HEK293 (cell line): ENCODE data around the gene SLC16A5.

Experiments
- HOXC10 ChIP-seq: sonication (generic); formaldehyde crosslinking; IDR thresholded peaks from 2 replicates; pipeline ENCODE4 v1.8.1; 2023; ENCODE audit warnings: mild to moderate bottlenecking, missing genetic modification reagents
- KLF10 ChIP-seq: fragments of 450-650 bp; IDR thresholded peaks from 2 replicates; pipeline ENCODE4 v1.5.1; 2018; ENCODE audit warnings: missing biosample characterization, mild to moderate bottlenecking, missing genetic modification characterization
- KLF7 ChIP-seq: fragments of 450-650 bp; formaldehyde crosslinking; IDR thresholded peaks from 2 replicates; pipeline ENCODE4 v1.5.1; 2016; ENCODE audit warnings: missing biosample characterization, missing genetic modification characterization, borderline replicate concordance
- KLF8 ChIP-seq: fragments of 450-650 bp; formaldehyde crosslinking; IDR thresholded peaks from 2 replicates; pipeline ENCODE4 v1.5.1; 2016; ENCODE audit warnings: missing biosample characterization, missing genetic modification characterization
- KLF9 ChIP-seq: fragments of 450-650 bp; formaldehyde crosslinking; IDR thresholded peaks from 2 replicates; pipeline ENCODE4 v1.5.1; 2016; ENCODE audit warnings: missing biosample characterization, missing genetic modification characterization, low read depth
- ZFP3 ChIP-seq: fragments of 450-650 bp; formaldehyde crosslinking; IDR thresholded peaks from 2 replicates; pipeline ENCODE4 v1.5.1; 2016; ENCODE audit warnings: low read depth, missing biosample characterization, missing genetic modification characterization
- ZNF114 ChIP-seq: fragments of 450-650 bp; formaldehyde crosslinking; IDR thresholded peaks from 2 replicates; pipeline ENCODE4 v1.5.0; 2017; ENCODE audit warnings: missing biosample characterization, missing genetic modification characterization
- ZNF121 ChIP-seq: fragments of 450-650 bp; formaldehyde crosslinking; IDR thresholded peaks from 2 replicates; pipeline ENCODE4 v1.5.1; 2016; ENCODE audit warnings: missing biosample characterization, missing genetic modification characterization
- ZNF184 ChIP-seq: fragments of 450-650 bp; IDR thresholded peaks from 2 replicates; pipeline ENCODE4 v1.5.1; 2018; ENCODE audit warnings: missing biosample characterization, mild to moderate bottlenecking, missing genetic modification characterization
- ZNF211 ChIP-seq: fragments of 450-650 bp; formaldehyde crosslinking; IDR thresholded peaks from 2 replicates; pipeline ENCODE4 v1.5.1; 2016; ENCODE audit warnings: low read depth, missing biosample characterization, missing genetic modification characterization
- ZNF266 ChIP-seq: fragments of 450-650 bp; formaldehyde crosslinking; IDR thresholded peaks from 2 replicates; pipeline ENCODE4 v1.5.1; 2016; ENCODE audit warnings: missing biosample characterization, missing genetic modification characterization, low read depth
- ZNF292 ChIP-seq: fragments of 450-650 bp; formaldehyde crosslinking; IDR thresholded peaks from 2 replicates; pipeline ENCODE4 v1.5.1; 2016; ENCODE audit warnings: low read depth, missing biosample characterization, missing genetic modification characterization, borderline replicate concordance
- ZNF311 ChIP-seq: fragments of 450-650 bp; formaldehyde crosslinking; IDR thresholded peaks from 2 replicates; pipeline ENCODE4 v1.5.1; 2017; ENCODE audit warnings: missing biosample characterization, missing genetic modification characterization, borderline replicate concordance
- ZNF354C ChIP-seq: fragments of 450-650 bp; formaldehyde crosslinking; IDR thresholded peaks from 2 replicates; pipeline ENCODE4 v1.5.1; 2016; ENCODE audit warnings: missing biosample characterization, missing genetic modification characterization, low read depth, borderline replicate concordance
- ZNF394 ChIP-seq: fragments of 450-650 bp; formaldehyde crosslinking; IDR thresholded peaks from 2 replicates; pipeline ENCODE4 v1.5.1; 2016; ENCODE audit warnings: missing biosample characterization, missing genetic modification characterization, mild to moderate bottlenecking, moderate library complexity, borderline replicate concordance
- ZNF626 ChIP-seq: fragments of 450-650 bp; sonication (Bioruptor Pico); formaldehyde crosslinking; IDR thresholded peaks from 2 replicates; pipeline ENCODE4 v1.5.1; 2018; ENCODE audit warnings: missing biosample characterization, missing genetic modification characterization, inconsistent platforms
- ZNF629 ChIP-seq: fragments of 450-650 bp; formaldehyde crosslinking; IDR thresholded peaks from 2 replicates; pipeline ENCODE4 v1.5.1; 2017; ENCODE audit warnings: missing biosample characterization, missing genetic modification characterization
- ZNF654 ChIP-seq: fragments of 450-650 bp; formaldehyde crosslinking; IDR thresholded peaks from 2 replicates; pipeline ENCODE4 v1.5.1; 2016; ENCODE audit warnings: low read depth, missing biosample characterization, missing genetic modification characterization
- ZNF660 ChIP-seq: fragments of 450-650 bp; IDR thresholded peaks from 2 replicates; pipeline ENCODE4 v1.5.1; 2018; ENCODE audit warnings: missing biosample characterization, mild to moderate bottlenecking, missing genetic modification characterization
- ZNF670 ChIP-seq: fragments of 450-650 bp; formaldehyde crosslinking; IDR thresholded peaks from 2 replicates; pipeline ENCODE4 v1.5.1; 2016; ENCODE audit warnings: missing biosample characterization, missing genetic modification characterization, low read depth
- ZNF776 ChIP-seq: fragments of 450-650 bp; formaldehyde crosslinking; IDR thresholded peaks from 2 replicates; pipeline ENCODE4 v1.5.0; 2017; ENCODE audit warnings: missing biosample characterization, missing genetic modification characterization, borderline replicate concordance
- ZNF792 ChIP-seq: fragments of 450-650 bp; formaldehyde crosslinking; IDR thresholded peaks from 2 replicates; pipeline ENCODE4 v1.5.1; 2016; ENCODE audit warnings: missing biosample characterization, missing genetic modification characterization
- ZNF837 ChIP-seq: fragments of 450-650 bp; formaldehyde crosslinking; IDR thresholded peaks from 2 replicates; pipeline ENCODE4 v1.5.1; 2016; ENCODE audit warnings: missing biosample characterization, missing genetic modification characterization
- TF ChIP-seq, protein P1 (sequence below): sonication (generic); formaldehyde crosslinking; IDR thresholded peaks from 2 replicates; pipeline ENCODE4 v1.8.1; 2022; ENCODE audit warnings: mild to moderate bottlenecking, moderate library complexity, missing genetic modification reagents
- TF ChIP-seq, protein P2 (sequence below): fragments of 450-650 bp; formaldehyde crosslinking; IDR thresholded peaks from 2 replicates; pipeline ENCODE4 v1.5.1; 2017; ENCODE audit warnings: missing biosample characterization, missing genetic modification characterization
- TF ChIP-seq, protein P3 (sequence below): fragments of 450-650 bp; formaldehyde crosslinking; IDR thresholded peaks from 2 replicates; pipeline ENCODE4 v1.5.1; 2017; ENCODE audit warnings: missing biosample characterization, missing genetic modification characterization
- TF ChIP-seq, protein P4 (sequence below): fragments of 450-650 bp; formaldehyde crosslinking; IDR thresholded peaks from 2 replicates; pipeline ENCODE4 v1.5.1; 2016; ENCODE audit warnings: missing biosample characterization, missing genetic modification characterization
- TF ChIP-seq, protein P5 (sequence below): fragments of 450-650 bp; formaldehyde crosslinking; IDR thresholded peaks from 2 replicates; pipeline ENCODE4 v1.5.1; 2016; ENCODE audit warnings: missing biosample characterization, missing genetic modification characterization
- TF ChIP-seq, protein P6 (sequence below): fragments of 450-650 bp; formaldehyde crosslinking; IDR thresholded peaks from 2 replicates; pipeline ENCODE4 v1.5.1; 2016; ENCODE audit warnings: missing biosample characterization, missing genetic modification characterization

Gene SLC16A5

DNA sequence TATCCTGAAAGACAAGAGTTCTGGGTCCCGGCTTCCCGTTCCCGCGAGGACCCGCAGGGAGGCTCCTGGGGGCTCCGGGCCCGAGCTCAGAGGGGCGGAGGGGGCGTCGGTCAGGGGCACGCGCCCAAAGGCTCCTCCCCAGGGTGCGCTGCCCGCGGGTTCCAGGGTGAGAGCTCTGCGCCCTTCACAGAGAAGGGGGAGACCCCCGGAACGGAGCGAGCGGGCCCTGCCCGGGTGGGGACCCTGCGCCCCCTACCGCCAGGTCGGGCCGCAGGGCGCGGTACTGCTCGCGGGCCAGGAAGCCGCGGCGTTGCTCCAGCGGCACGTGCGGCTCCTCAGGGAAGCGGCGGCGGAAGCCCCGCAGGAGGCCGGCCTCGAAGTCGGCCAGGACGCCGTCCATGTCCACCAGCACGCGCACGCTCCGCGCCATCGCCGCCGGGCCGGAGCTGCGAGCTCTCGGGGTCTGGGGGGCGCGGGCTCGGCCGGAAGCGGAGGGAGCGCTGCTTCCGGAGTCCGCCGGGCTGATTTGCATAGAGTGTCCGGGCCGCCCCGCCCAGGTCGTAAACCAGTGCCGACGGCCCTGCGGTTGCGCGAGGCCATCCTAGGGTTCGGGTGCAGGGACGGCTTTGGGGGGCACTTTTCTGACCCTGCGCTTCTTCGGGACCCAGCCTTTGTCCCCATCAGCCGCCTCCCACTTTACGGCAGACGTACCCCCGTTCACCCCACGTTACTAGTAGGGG, 43.7 kb downstream of the SLC16A5 start, which contains the start of gene NT5C (continued):
- TF ChIP-seq, protein P1, sequence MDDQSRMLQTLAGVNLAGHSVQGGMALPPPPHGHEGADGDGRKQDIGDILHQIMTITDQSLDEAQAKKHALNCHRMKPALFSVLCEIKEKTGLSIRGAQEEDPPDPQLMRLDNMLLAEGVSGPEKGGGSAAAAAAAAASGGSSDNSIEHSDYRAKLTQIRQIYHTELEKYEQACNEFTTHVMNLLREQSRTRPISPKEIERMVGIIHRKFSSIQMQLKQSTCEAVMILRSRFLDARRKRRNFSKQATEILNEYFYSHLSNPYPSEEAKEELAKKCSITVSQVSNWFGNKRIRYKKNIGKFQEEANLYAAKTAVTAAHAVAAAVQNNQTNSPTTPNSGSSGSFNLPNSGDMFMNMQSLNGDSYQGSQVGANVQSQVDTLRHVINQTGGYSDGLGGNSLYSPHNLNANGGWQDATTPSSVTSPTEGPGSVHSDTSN (CRISPR knock-in tag): peak; percentile 83
- TF ChIP-seq ZNF114 (tag by site-specific recombination): no peak
- TF ChIP-seq, protein P2, sequence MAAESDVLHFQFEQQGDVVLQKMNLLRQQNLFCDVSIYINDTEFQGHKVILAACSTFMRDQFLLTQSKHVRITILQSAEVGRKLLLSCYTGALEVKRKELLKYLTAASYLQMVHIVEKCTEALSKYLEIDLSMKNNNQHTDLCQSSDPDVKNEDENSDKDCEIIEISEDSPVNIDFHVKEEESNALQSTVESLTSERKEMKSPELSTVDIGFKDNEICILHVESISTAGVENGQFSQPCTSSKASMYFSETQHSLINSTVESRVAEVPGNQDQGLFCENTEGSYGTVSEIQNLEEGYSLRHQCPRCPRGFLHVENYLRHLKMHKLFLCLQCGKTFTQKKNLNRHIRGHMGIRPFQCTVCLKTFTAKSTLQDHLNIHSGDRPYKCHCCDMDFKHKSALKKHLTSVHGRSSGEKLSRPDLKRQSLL (tag by site-specific recombination): no peak
- TF ChIP-seq ZNF211 (tag by site-specific recombination): no peak
- TF ChIP-seq ZNF629 (tag by site-specific recombination): peak; percentile 29; the same call in 1 of the 2 replicates
- no peak for TF ChIP-seq ZNF654 (tag by site-specific recombination)
- no peak for TF ChIP-seq ZNF266 (tag by site-specific recombination)
- TF ChIP-seq, protein P3, sequence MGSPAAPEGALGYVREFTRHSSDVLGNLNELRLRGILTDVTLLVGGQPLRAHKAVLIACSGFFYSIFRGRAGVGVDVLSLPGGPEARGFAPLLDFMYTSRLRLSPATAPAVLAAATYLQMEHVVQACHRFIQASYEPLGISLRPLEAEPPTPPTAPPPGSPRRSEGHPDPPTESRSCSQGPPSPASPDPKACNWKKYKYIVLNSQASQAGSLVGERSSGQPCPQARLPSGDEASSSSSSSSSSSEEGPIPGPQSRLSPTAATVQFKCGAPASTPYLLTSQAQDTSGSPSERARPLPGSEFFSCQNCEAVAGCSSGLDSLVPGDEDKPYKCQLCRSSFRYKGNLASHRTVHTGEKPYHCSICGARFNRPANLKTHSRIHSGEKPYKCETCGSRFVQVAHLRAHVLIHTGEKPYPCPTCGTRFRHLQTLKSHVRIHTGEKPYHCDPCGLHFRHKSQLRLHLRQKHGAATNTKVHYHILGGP: no peak
- TF ChIP-seq ZFP3 (tag by site-specific recombination): no peak
- no peak; the same call in 1 of the 2 replicates for TF ChIP-seq KLF7 (tag by site-specific recombination)
- no peak for TF ChIP-seq ZNF311 (tag by site-specific recombination)
- no peak for TF ChIP-seq ZNF792 (tag by site-specific recombination)
- no peak for TF ChIP-seq ZNF184 (tag by site-specific recombination)
- TF ChIP-seq, protein P4, sequence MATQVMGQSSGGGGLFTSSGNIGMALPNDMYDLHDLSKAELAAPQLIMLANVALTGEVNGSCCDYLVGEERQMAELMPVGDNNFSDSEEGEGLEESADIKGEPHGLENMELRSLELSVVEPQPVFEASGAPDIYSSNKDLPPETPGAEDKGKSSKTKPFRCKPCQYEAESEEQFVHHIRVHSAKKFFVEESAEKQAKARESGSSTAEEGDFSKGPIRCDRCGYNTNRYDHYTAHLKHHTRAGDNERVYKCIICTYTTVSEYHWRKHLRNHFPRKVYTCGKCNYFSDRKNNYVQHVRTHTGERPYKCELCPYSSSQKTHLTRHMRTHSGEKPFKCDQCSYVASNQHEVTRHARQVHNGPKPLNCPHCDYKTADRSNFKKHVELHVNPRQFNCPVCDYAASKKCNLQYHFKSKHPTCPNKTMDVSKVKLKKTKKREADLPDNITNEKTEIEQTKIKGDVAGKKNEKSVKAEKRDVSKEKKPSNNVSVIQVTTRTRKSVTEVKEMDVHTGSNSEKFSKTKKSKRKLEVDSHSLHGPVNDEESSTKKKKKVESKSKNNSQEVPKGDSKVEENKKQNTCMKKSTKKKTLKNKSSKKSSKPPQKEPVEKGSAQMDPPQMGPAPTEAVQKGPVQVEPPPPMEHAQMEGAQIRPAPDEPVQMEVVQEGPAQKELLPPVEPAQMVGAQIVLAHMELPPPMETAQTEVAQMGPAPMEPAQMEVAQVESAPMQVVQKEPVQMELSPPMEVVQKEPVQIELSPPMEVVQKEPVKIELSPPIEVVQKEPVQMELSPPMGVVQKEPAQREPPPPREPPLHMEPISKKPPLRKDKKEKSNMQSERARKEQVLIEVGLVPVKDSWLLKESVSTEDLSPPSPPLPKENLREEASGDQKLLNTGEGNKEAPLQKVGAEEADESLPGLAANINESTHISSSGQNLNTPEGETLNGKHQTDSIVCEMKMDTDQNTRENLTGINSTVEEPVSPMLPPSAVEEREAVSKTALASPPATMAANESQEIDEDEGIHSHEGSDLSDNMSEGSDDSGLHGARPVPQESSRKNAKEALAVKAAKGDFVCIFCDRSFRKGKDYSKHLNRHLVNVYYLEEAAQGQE (tag by site-specific recombination): no peak
- 0 out of 2 replicates have a peak, but pooled peaks have one; percentile 34 for TF ChIP-seq ZNF121 (tag by site-specific recombination)
- TF ChIP-seq ZNF776: no peak
- TF ChIP-seq ZNF660: peak; percentile 80; the same call in 1 of the 2 replicates
- no peak for TF ChIP-seq ZNF292
- TF ChIP-seq, protein P5, sequence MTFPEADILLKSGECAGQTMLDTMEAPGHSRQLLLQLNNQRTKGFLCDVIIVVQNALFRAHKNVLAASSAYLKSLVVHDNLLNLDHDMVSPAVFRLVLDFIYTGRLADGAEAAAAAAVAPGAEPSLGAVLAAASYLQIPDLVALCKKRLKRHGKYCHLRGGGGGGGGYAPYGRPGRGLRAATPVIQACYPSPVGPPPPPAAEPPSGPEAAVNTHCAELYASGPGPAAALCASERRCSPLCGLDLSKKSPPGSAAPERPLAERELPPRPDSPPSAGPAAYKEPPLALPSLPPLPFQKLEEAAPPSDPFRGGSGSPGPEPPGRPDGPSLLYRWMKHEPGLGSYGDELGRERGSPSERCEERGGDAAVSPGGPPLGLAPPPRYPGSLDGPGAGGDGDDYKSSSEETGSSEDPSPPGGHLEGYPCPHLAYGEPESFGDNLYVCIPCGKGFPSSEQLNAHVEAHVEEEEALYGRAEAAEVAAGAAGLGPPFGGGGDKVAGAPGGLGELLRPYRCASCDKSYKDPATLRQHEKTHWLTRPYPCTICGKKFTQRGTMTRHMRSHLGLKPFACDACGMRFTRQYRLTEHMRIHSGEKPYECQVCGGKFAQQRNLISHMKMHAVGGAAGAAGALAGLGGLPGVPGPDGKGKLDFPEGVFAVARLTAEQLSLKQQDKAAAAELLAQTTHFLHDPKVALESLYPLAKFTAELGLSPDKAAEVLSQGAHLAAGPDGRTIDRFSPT (tag by site-specific recombination): peak; percentile 39; the same call in 1 of the 2 replicates
- TF ChIP-seq KLF9: peak; percentile 40; the same call in 1 of the 2 replicates
- no peak for TF ChIP-seq ZNF394 (tag by site-specific recombination)
- TF ChIP-seq KLF10 (tag by site-specific recombination): peak; percentile 77; the same call in 1 of the 2 replicates
- TF ChIP-seq KLF8 (tag by site-specific recombination): peak; percentile 53
- TF ChIP-seq ZNF354C: no peak
- 0 out of 2 replicates have a peak, but pooled peaks have one; percentile 32 for TF ChIP-seq ZNF837 (tag by site-specific recombination)
- TF ChIP-seq, protein P6, sequence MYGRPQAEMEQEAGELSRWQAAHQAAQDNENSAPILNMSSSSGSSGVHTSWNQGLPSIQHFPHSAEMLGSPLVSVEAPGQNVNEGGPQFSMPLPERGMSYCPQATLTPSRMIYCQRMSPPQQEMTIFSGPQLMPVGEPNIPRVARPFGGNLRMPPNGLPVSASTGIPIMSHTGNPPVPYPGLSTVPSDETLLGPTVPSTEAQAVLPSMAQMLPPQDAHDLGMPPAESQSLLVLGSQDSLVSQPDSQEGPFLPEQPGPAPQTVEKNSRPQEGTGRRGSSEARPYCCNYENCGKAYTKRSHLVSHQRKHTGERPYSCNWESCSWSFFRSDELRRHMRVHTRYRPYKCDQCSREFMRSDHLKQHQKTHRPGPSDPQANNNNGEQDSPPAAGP (tag by site-specific recombination): 0 out of 2 replicates have a peak, but pooled peaks have one; percentile 9
- TF ChIP-seq ZNF626 (tag by site-specific recombination): no peak
- no peak for TF ChIP-seq ZNF670 (tag by site-specific recombination)
- peak; percentile 96; the same call in 1 of the 2 replicates for TF ChIP-seq HOXC10 (CRISPR knock-in tag)
